Activated naive CD8-positive, alpha-beta T cell treated with anti-CD3 and anti-CD28 coated beads for 36 hours (primary cell): Measurements from ENCODE around the gene GRB10. TPM values are rescaled to one million over a fixed set of nuclear protein-coding genes. Genes with fewer than 3 reads are reported as not detected.

Experiments
- DNase-seq: peaks from one replicate; pipeline ENCODE4 v3.0.0; 2021
- H3K27ac Mint-ChIP-seq: one replicate; pipeline ENCODE4 v1.8.0; 2022; ENCODE audit warnings: mild to moderate bottlenecking, moderate library complexity, mixed read lengths
- H3K27me3 Mint-ChIP-seq: one replicate; pipeline ENCODE4 v1.8.0; 2022; ENCODE audit warnings: mild to moderate bottlenecking, mixed read lengths
- H3K36me3 Mint-ChIP-seq: one replicate; pipeline ENCODE4 v1.8.0; 2021; ENCODE audit warnings: mild to moderate bottlenecking, mixed read lengths
- H3K4me1 Mint-ChIP-seq: one replicate; pipeline ENCODE4 v1.8.0; 2021; ENCODE audit warnings: mixed read lengths
- H3K4me3 Mint-ChIP-seq: one replicate; pipeline ENCODE4 v1.8.0; 2022; ENCODE audit warnings: mild to moderate bottlenecking, moderate library complexity, mixed read lengths
- H3K9me3 Mint-ChIP-seq: one replicate; pipeline ENCODE4 v1.8.0; 2022; ENCODE audit warnings: mixed read lengths
- total RNA-seq, 2 experiments: library from RNA; stranded (reverse); gene quantifications; one replicate each; pipeline ENCODE4 v1.2.3, GENCODE V29; 2021

GRB10 gene
- total RNA-seq, 2 experiments from 2014 or later, result 2.4 to 2.5 TPM

DNA sequence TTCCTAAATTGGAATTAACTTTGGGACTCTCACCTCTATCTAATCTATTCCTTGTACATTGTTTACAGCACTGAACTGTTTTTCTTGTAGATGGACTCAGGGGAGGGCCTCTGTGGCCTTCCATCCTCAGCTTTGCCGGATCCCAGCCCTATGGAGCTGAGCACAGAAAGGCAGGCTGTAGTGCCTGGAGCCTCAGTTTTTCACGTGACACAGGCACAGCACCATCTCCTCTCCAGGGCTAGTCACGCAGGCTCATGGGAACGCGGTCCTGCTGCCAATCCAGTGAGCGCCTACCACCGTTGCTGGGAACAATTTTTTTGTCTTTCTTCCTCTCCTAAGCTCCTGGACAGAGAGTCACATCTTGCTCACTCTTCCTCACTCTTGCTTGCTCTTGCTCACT, 141.9 kb downstream of the GRB10 start:
- no peak overlapping the region for H3K27ac Mint-ChIP-seq

DNA sequence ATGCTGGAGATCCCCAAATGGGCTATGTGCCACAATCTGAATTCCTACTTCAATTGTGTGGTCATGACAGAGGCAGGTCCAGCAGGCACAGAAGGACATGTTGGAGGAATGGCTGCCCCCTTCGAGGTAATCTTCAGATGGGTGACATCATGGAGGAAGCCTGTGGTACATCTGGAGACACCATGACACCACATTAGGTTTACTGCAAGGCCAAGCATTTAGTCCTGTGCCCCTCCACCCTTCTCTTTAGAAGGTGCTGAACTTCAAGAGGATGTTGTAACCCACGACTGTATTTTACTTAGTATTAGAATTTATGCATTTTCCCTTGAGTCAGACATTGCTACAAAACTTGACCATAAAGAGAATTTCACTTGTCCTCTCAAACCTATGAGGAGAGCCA, 142.4 kb downstream of the GRB10 start:
- Mint-ChIP-seq H3K27me3 (no peaks in the 10 kb centered on the region), H3K36me3 (no peaks in the 10 kb centered on the region), H3K4me3 (no peak overlapping the region), H3K9me3 (no peaks in the 10 kb centered on the region), H3K27ac (no peak overlapping the region), H3K4me1 (no peaks in the 10 kb centered on the region)
- DNase-seq, result no peak

More for the DNA sequence above, 141.9 kb downstream of the GRB10 start:
- no peaks in the 10 kb centered on the region for H3K27me3 Mint-ChIP-seq
- H3K9me3 Mint-ChIP-seq, result no peaks in the 10 kb centered on the region
- DNase-seq, result no peak
- H3K4me1 Mint-ChIP-seq, result no peaks in the 10 kb centered on the region
- no peak overlapping the region for H3K4me3 Mint-ChIP-seq
- no peaks in the 10 kb centered on the region for H3K36me3 Mint-ChIP-seq

DNA sequence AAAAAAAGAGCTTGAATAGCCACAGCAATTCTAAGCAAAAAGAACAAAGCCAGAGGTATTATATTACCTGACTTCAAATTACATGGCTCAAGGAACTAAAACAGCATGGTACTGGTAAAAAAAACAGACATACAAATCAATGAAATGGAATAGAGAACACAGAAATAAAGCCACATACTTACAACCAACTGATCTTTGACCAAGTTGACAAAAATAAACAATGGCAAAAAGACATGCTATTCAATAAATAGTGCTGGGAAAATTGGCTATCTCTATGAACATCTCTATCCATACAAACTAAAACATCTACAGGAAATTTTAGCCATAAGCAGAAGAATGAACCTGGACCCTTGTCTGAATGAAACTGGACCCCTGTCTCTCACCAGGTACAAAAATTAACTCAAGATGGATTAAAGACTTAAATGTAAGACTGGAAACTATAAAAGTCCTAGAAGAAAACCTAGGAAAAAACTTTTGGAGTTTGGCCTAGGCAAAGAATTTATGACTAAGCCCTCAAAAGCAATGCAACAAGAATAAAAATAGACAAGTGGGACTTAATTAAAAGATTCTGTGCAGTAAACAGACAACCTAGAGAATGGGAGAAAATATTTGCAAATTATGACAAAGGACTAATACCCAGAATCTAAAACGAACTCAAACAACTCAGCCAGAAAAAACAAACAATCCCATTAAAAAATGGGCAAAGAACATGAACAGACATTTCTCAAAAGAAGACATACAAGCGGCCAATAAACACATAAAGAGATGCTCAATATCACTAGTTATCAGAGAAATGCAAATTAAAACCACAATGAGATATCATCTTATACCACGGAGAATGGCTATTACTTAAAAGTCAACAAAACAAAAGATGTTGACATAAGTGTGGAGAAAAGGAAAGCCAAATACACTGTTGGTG, 144.7 kb downstream of the GRB10 start:
- peaks cover 1% of the 10 kb centered on the region for H3K36me3 Mint-ChIP-seq
- no peak overlapping the region for H3K27ac Mint-ChIP-seq
- no peaks in the 10 kb centered on the region for H3K9me3 Mint-ChIP-seq
- no peak for DNase-seq
- peaks cover 7% of the 10 kb centered on the region for H3K27me3 Mint-ChIP-seq
- no peaks in the 10 kb centered on the region for H3K4me1 Mint-ChIP-seq
- no peak overlapping the region for H3K4me3 Mint-ChIP-seq

DNA sequence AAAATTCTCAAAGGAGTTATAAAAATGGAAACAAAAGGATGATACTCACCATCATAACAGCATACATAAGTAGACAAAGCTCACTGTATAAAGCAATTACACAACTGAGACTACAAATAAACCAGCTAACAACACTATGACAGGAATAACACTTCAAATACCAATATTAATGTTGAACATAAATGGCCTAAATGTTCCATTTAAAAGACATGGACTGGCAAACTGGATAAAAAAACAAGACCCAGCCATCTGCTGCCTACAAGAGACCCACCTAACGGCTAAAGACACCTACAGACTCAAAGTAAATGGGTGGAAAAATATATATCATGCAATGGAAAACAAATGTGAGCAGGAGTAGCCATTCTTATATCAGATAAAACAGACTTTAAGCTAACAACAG, 148.3 kb downstream of the GRB10 start:
- H3K27me3 Mint-ChIP-seq, result peaks cover 7% of the 10 kb centered on the region
- no peak for DNase-seq
- H3K36me3 Mint-ChIP-seq, result peaks cover 1% of the 10 kb centered on the region
- H3K4me3 Mint-ChIP-seq, result no peak overlapping the region
- no peaks in the 10 kb centered on the region for H3K4me1 Mint-ChIP-seq
- no peak overlapping the region for H3K27ac Mint-ChIP-seq
- no peaks in the 10 kb centered on the region for H3K9me3 Mint-ChIP-seq

DNA sequence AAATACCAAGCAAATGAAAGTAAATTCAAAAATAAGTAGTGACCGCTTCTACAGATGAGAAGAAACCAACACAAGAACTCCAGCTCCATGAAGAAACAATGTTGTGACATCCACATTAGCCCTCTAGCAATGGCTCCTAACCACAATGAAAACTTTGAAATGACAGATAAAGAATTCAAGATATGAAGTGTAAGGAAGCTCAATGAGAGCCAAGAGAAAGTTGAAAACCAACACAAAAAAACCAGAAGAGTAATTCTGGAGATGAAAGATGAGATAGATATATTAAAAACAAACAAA, 149.3 kb downstream of the GRB10 start:
- Mint-ChIP-seq H3K9me3 (no peaks in the 10 kb centered on the region), H3K27ac (no peak overlapping the region)

DNA sequence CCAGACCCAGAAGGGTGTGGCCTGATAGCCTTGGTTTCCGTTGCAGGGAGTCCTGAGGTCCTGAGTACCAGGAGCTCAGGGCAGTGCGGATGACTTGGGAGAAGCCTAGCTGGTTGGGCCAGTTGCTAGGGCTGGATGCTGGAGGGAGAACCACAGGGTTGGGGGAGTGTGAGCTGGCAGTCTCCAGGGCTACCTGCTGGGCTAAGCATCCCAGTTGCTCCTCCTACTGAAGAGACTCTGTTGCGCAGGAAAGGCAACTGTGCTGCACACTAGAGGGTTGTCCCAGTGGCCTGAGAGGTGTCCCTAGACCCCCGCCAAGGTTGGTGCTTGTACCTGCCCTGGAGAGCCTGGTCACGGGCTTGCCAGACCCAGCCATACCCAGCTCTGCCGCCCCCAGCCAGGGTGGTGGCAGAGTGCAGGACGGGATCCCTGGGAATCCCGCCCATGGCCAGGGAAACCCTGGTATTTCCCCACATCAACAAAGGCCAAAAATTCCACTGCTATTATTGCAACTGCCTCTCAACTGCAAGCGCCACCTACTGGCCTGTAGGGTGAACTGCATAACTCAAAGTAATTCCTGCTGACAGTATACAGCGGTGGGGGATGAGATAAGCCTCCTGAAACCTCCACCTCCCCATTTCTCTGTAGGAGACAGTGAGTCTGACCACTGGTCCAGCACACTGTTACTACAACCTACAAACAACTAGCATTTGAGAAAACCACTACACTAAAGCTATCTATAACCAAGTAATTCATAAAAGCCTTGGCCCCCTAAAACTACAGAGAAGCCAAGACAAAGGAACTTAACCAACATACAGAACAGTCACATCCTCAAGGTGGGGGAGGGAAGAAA, 149.9 kb downstream of the GRB10 start:
- Mint-ChIP-seq H3K9me3 (no peaks in the 10 kb centered on the region), H3K27ac (no peak overlapping the region), H3K27me3 (peaks cover 7% of the 10 kb centered on the region), H3K4me1 (no peaks in the 10 kb centered on the region), H3K4me3 (no peak overlapping the region), H3K36me3 (peaks cover 1% of the 10 kb centered on the region)
- peak; percentile 44 for DNase-seq

More for the DNA sequence above, 149.3 kb downstream of the GRB10 start:
- DNase-seq, result no peak
- Mint-ChIP-seq H3K4me1 (no peaks in the 10 kb centered on the region), H3K36me3 (peaks cover 1% of the 10 kb centered on the region), H3K4me3 (no peak overlapping the region), H3K27me3 (peaks cover 7% of the 10 kb centered on the region)

DNA sequence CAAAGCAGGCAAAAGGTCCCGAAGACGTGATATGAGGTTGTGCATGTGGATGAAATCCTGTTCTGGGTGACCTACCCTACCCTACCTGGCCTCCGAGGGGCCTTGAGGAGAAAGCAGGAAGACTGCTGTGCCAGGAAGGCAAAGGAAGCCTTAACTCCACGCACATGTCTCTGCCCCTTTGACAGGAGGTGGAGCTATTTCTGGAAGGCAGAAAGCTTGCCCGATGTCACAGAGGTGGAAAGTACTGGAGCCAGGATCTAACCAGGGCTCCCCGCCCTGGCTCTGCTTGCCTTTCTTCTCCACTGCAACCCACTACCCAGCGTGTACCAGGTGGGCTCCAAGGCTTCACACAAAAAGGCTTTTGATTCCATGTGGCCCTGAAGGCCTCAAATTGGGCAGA, 151.1 kb downstream of the GRB10 start:
- no peak overlapping the region for H3K27ac Mint-ChIP-seq
- DNase-seq, result no peak
- H3K4me3 Mint-ChIP-seq, result no peak overlapping the region
- H3K9me3 Mint-ChIP-seq, result no peaks in the 10 kb centered on the region
- peaks cover 7% of the 10 kb centered on the region for H3K27me3 Mint-ChIP-seq
- peaks cover 1% of the 10 kb centered on the region for H3K36me3 Mint-ChIP-seq
- H3K4me1 Mint-ChIP-seq, result no peaks in the 10 kb centered on the region

DNA sequence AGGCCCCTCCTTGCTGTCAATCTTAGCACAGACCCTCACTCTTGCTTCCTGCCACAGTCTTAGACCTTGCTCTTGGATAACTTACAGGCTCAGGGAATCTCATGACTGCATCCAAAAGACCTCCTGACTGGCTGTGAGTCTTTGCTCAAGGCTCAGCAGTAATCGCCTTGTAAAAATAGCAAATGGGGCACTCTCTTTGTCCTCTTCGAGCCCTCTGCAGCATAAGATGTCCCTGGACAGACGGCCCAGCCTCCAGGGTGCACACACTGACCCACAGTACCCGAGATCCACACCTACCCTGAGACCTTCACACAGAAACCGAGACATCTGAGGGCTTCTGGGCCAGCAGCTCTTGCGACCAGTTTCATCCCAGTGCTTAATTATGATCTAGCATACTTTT, 151.6 kb downstream of the GRB10 start:
- peaks cover 7% of the 10 kb centered on the region for H3K27me3 Mint-ChIP-seq
- H3K4me1 Mint-ChIP-seq, result no peaks in the 10 kb centered on the region
- DNase-seq, result no peak
- no peak overlapping the region for H3K4me3 Mint-ChIP-seq
- H3K27ac Mint-ChIP-seq, result no peak overlapping the region
- H3K9me3 Mint-ChIP-seq, result no peaks in the 10 kb centered on the region
- H3K36me3 Mint-ChIP-seq, result peaks cover 1% of the 10 kb centered on the region

DNA sequence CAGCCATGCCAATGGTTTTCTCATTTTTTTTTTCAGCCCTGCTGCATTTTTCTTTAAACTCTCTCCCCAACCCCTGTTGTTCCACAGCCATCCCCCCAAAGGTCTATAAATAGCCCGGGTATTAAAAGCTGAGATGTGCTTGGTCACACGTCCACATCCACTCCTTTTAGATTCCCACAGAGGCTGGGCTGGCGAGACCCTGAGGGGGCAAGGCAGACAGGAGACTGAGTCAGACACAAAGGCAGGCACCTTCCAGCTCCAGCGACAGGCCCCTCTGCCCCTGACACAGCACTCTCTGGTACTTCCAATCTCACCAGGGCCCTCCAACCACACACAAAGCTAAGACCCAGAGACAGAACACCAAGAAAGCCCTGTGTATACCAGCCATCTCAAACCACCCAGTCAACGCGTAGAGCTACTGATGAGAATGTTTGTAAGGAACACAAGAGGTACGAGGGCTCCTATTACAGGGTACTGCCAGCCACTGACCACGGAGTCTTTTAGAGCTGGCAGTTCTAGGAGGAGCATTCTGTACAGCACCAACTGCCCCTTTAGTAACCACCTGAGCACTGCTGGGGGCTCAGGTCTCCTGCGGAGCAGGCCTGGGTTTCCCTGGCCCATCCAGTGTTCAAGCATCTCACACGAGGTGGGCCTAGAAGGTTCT, 153.3 kb downstream of the GRB10 start:
- peaks cover 1% of the 10 kb centered on the region for H3K36me3 Mint-ChIP-seq
- H3K9me3 Mint-ChIP-seq, result no peaks in the 10 kb centered on the region
- no peak for DNase-seq
- H3K27ac Mint-ChIP-seq, result peak overlapping the region; percentile 27
- no peak overlapping the region for H3K4me3 Mint-ChIP-seq
- H3K27me3 Mint-ChIP-seq, result peaks cover 7% of the 10 kb centered on the region
- no peaks in the 10 kb centered on the region for H3K4me1 Mint-ChIP-seq

DNA sequence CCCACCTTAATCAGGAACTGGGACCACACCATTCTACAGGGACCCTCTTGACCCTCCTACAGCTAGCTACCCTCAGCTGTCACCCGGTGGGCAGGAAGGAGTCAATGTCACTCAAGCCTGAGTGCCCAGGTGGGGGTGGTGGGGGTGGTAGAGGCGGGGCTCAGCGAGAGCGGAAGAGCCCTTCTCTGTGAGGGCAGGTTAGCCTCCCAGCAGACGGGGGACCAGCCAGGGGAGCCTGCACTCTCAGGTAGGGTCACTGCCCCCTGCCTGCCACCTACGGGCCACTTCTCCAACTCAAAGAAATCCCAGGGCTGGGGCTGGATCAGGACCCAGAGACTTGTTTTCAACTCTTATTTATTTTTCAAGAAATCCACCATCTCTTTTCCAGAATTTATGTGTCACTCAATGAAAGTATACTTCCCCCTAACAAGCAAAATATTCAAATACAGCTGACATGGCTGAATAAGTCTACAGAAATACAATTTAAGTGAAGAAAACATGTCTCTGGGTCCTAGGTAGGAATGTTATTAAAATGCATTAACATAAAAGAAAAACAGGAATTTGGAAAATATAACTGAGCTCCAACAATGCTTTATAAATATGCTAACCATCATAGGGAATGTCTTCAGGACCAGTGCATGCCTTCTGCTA, 154.1 kb downstream of the GRB10 start:
- no peak overlapping the region for H3K27ac Mint-ChIP-seq
- no peaks in the 10 kb centered on the region for H3K4me1 Mint-ChIP-seq
- H3K36me3 Mint-ChIP-seq, result peaks cover 1% of the 10 kb centered on the region
- H3K27me3 Mint-ChIP-seq, result peaks cover 6% of the 10 kb centered on the region
- no peaks in the 10 kb centered on the region for H3K9me3 Mint-ChIP-seq
- DNase-seq, result no peak
- no peak overlapping the region for H3K4me3 Mint-ChIP-seq

DNA sequence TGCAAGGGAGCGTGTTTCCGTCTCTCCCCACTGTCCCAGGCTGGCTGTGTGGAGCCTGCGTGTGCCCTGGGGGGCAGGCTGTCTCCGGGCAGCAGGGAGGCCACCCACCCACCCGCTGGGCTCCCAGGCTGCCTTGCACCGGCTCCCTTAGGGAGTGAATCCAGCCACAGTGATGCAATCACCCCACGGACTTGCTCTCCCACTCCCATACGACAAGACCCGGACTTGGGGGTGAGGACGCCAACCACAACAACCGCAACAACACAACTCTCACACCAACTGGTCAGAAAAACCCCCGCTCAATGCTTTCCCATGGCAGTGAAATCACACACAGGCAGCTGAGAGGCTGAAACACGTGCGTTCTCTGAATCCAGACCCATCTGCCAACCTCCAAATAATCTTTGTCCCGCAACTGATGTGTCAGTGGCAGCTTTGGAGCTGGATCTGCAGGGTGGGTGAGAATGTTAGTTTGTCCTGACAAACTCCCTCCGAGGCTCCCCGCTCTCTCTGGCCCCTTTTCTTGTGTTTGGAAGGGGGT, 154.8 kb downstream of the GRB10 start:
- H3K9me3 Mint-ChIP-seq, result no peaks in the 10 kb centered on the region
- no peak for DNase-seq
- no peaks in the 10 kb centered on the region for H3K36me3 Mint-ChIP-seq
- no peak overlapping the region for H3K4me3 Mint-ChIP-seq
- H3K27me3 Mint-ChIP-seq, result no peaks in the 10 kb centered on the region
- no peak overlapping the region for H3K27ac Mint-ChIP-seq
- no peaks in the 10 kb centered on the region for H3K4me1 Mint-ChIP-seq

DNA sequence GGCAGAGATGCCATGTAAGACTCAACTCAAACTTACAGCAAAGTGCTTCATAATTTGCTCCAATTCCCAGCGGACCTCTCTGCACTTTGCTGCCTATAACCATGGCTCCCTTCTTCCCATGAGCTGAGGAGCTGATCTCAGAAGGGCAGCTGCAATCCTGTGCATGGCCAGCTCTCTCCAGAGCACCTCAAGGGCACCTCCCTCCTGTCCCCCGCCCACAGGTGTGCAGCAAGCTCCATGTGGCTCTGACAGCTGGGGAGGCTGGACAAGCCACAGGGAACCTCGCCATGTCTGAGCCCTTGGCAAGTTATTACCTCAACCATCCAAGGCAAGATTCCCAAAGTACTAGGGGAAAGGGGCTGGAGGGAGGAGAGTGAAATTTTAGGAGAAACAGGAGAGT, 156.4 kb downstream of the GRB10 start:
- DNase-seq, result no peak
- H3K36me3 Mint-ChIP-seq, result no peaks in the 10 kb centered on the region

DNA sequence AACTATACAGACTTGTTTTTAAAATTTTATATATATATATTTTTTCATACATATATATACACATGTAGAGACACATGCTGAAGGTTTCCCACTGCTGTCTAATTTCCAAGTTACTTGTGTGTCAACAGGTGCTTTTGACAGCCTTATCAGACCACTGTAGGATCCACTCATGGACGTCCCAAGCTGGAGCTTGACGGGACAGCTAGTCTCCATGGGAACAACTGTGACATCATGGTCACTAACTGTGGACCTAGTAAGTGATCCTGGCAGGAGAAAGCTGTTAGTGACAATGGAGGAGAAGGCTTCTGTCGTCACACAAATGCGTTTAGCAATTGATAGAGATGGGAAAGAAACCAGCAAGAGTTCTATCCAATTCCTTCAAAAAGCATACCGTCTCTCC, 157.3 kb downstream of the GRB10 start:
- no peaks in the 10 kb centered on the region for H3K4me1 Mint-ChIP-seq
- no peaks in the 10 kb centered on the region for H3K9me3 Mint-ChIP-seq
- no peaks in the 10 kb centered on the region for H3K36me3 Mint-ChIP-seq
- no peak overlapping the region for H3K27ac Mint-ChIP-seq
- peaks cover 5% of the 10 kb centered on the region for H3K27me3 Mint-ChIP-seq
- H3K4me3 Mint-ChIP-seq, result no peak overlapping the region
- DNase-seq, result no peak

More for the DNA sequence above, 156.4 kb downstream of the GRB10 start:
- H3K4me1 Mint-ChIP-seq, result no peaks in the 10 kb centered on the region
- peaks cover 3% of the 10 kb centered on the region for H3K27me3 Mint-ChIP-seq
- no peak overlapping the region for H3K4me3 Mint-ChIP-seq
- H3K9me3 Mint-ChIP-seq, result no peaks in the 10 kb centered on the region
- no peak overlapping the region for H3K27ac Mint-ChIP-seq

DNA sequence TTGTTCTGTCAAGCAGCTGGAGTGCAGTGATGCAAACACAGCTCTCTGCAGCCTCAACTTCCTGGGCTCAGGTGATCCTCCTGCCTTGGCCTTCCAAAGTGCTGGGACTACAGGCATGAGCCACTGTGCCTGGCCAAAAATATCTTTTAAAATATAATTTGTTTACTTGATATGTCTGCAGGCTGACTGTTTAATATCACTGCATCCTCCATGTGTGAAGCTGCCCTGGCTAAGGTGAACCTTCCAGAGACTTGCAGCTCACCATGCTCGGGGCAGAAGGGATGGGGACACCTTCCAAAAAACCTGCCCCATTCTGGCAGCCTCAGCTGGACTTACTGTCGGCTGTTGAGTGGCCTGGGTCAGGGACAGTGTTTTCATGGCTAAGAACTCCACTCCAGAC, 159.9 kb downstream of the GRB10 start:
- Mint-ChIP-seq H3K36me3 (no peaks in the 10 kb centered on the region), H3K4me3 (no peak overlapping the region), H3K27me3 (peaks cover 7% of the 10 kb centered on the region), H3K27ac (no peak overlapping the region), H3K9me3 (no peaks in the 10 kb centered on the region), H3K4me1 (no peaks in the 10 kb centered on the region)
- DNase-seq, result no peak
